IMR-90 (cell line): ENCODE measurements around the gene RAB23. TPM values are rescaled to one million over a fixed set of nuclear protein-coding genes. Genes with fewer than 3 reads are reported as not detected.

Experiments used
- ATAC-seq: fragments of 200-7000 bp; cut with Tn5 transposase; 2 replicates; pipeline ENCODE4 v1.9.1; 2020; ENCODE audit warnings: low read depth, mild to moderate bottlenecking, moderate library complexity
- BruUV-seq: library from RNA; stranded (reverse); fragments of 400-500 nt; replicated peaks from 2 replicates; lab custom pipeline; 2021; lab: Mats Ljungman, UMichigan
- CTCF ChIA-PET: fragments of 300-600 bp; formaldehyde crosslinking; extraction: SDS; loops from one replicate; lab custom pipeline; 2021; ENCODE audit warnings: antibody characterized with exemption; lab: Yijun Ruan, JAX
- POLR2A ChIA-PET: fragments of 300-600 bp; sonication (Branson Sonifier 250); formaldehyde crosslinking; loops from one replicate; lab custom pipeline; 2022; ENCODE audit warnings: antibody characterized with exemption; ENCODE audit not compliant: unreplicated experiment; lab: Charles Lee
- DNase-seq: peaks from one replicate; pipeline ENCODE4 v3.0.0; 2013
- H2AFZ ChIP-seq: replicated peaks from 2 replicates; pipeline ENCODE3; 2013; ENCODE audit warnings: low read length, mild to moderate bottlenecking; ENCODE audit not compliant: poor library complexity
- H2AK5ac ChIP-seq: 2 replicates; pipeline ENCODE4 v1.6.1; 2013; ENCODE audit warnings: low read depth, low read length, inconsistent platforms
- H2AK9ac ChIP-seq: replicated peaks from 2 replicates; pipeline ENCODE3; 2013; ENCODE audit warnings: mild to moderate bottlenecking, low read depth, low read length, moderate library complexity; ENCODE audit not compliant: poor library complexity
- H2BK120ac ChIP-seq: 2 replicates; pipeline ENCODE4 v1.6.1; 2013; ENCODE audit warnings: low read depth, low read length, inconsistent platforms
- H2BK15ac ChIP-seq: 3 replicates; pipeline ENCODE4 v1.6.1; 2013; ENCODE audit warnings: low read depth, low read length, inconsistent platforms
- H2BK20ac ChIP-seq: 2 replicates; pipeline ENCODE4 v1.6.1; 2013; ENCODE audit warnings: low read depth, mild to moderate bottlenecking, inconsistent platforms, low read length, moderate library complexity
- H2BK5ac ChIP-seq: 2 replicates; pipeline ENCODE4 v1.6.1; 2013; ENCODE audit warnings: mild to moderate bottlenecking, low read depth, low read length, inconsistent platforms; ENCODE audit not compliant: poor library complexity, severe bottlenecking
- H3K14ac ChIP-seq: replicated peaks from 2 replicates; pipeline ENCODE4 v1.6.1; 2013; ENCODE audit warnings: low read depth, low read length, inconsistent platforms
- H3K18ac ChIP-seq: 2 replicates; pipeline ENCODE4 v1.6.1; 2013; ENCODE audit warnings: low read depth, low read length, control low read depth
- H3K23ac ChIP-seq: 2 replicates; pipeline ENCODE4 v1.6.1; 2013; ENCODE audit warnings: low read depth, low read length, inconsistent platforms
- H3K27ac ChIP-seq: 2 replicates; pipeline ENCODE4 v1.5.1; 2013; ENCODE audit warnings: mild to moderate bottlenecking, control low read depth, low read length; ENCODE audit not compliant: insufficient read depth
- H3K27me3 ChIP-seq: 2 replicates; pipeline ENCODE4 v1.6.1; 2013; ENCODE audit warnings: low read length; ENCODE audit not compliant: control insufficient read depth, insufficient read depth
- H3K36me3 ChIP-seq: 2 replicates; pipeline ENCODE4 v1.6.1; 2013; ENCODE audit warnings: low read length, mixed read lengths; ENCODE audit not compliant: control insufficient read depth, insufficient read depth
- H3K4ac ChIP-seq: 2 replicates; pipeline ENCODE4 v1.6.1; 2013; ENCODE audit warnings: low read depth, low read length, inconsistent platforms
- H3K4me1 ChIP-seq: 2 replicates; pipeline ENCODE4 v1.6.1; 2013; ENCODE audit warnings: low read length, mixed read lengths; ENCODE audit not compliant: control insufficient read depth, insufficient read depth
- H3K4me2 ChIP-seq: 2 replicates; pipeline ENCODE4 v1.6.1; 2013; ENCODE audit warnings: low read depth, mild to moderate bottlenecking, control low read depth, low read length, moderate library complexity
- H3K4me3 ChIP-seq: 2 replicates; pipeline ENCODE4 v1.5.1; 2013; ENCODE audit warnings: low read depth, mild to moderate bottlenecking, control low read depth, low read length, moderate library complexity; ENCODE audit not compliant: insufficient read depth
- H3K56ac ChIP-seq: 2 replicates; pipeline ENCODE4 v1.6.1; 2013; ENCODE audit warnings: low read length, inconsistent platforms; ENCODE audit not compliant: insufficient read depth; ENCODE audit errors: extremely low read depth
- H3K79me1 ChIP-seq, 2 experiments: 2 replicates each; pipeline ENCODE4 v1.6.1; 2013; ENCODE audit warnings: low read length in 2 of 2, inconsistent platforms in 1 of 2, low read depth in 1 of 2
- H3K9ac ChIP-seq: 2 replicates; pipeline ENCODE4 v1.6.1; 2013; ENCODE audit warnings: low read depth, low read length, control low read depth
- H3K9me1 ChIP-seq: 2 replicates; pipeline ENCODE4 v1.6.1; 2013; ENCODE audit warnings: low read length, inconsistent platforms; ENCODE audit not compliant: insufficient read depth
- H3K9me3 ChIP-seq: 2 replicates; pipeline ENCODE4 v1.6.1; 2013; ENCODE audit warnings: low read length; ENCODE audit not compliant: control insufficient read depth, insufficient read depth
- H4K20me1 ChIP-seq: 2 replicates; pipeline ENCODE4 v1.6.1; 2013; ENCODE audit warnings: low read length, inconsistent platforms; ENCODE audit not compliant: insufficient read depth
- H4K5ac ChIP-seq: 2 replicates; pipeline ENCODE4 v1.6.1; 2013; ENCODE audit warnings: mild to moderate bottlenecking, low read depth, low read length, control low read depth
- H4K8ac ChIP-seq, 2 experiments: 2 replicates each; pipeline ENCODE4 v1.6.1; 2013; ENCODE audit warnings: low read depth in 2 of 2, low read length in 2 of 2, control low read depth in 1 of 2, inconsistent platforms in 1 of 2
- H4K91ac ChIP-seq: 2 replicates; pipeline ENCODE4 v1.6.1; 2013; ENCODE audit warnings: low read depth, low read length, inconsistent platforms; ENCODE audit not compliant: insufficient read depth
- CEBPB ChIP-seq: IDR thresholded peaks from 2 replicates; pipeline ENCODE4 v1.6.1; 2012; ENCODE audit warnings: low read depth, low read length, improper control_type of control experiment
- CHD1 ChIP-seq: IDR thresholded peaks from 2 replicates; pipeline ENCODE4 v1.6.1; 2012; ENCODE audit warnings: low read depth, low read length, improper control_type of control experiment
- CTCF ChIP-seq: conservative IDR thresholded peaks from 2 replicates; pipeline ENCODE4 v1.5.1; 2012; ENCODE audit warnings: mild to moderate bottlenecking, low read depth, low read length, improper control_type of control experiment
- MAFK ChIP-seq: IDR thresholded peaks from 2 replicates; pipeline ENCODE4 v1.6.1; 2012; ENCODE audit warnings: low read depth, low read length, improper control_type of control experiment
- MAZ ChIP-seq: IDR thresholded peaks from 2 replicates; pipeline ENCODE4 v1.6.1; 2012; ENCODE audit warnings: low read depth, mild to moderate bottlenecking, low read length, improper control_type of control experiment, moderate library complexity, borderline replicate concordance
- NFE2L2 ChIP-seq: fragments of 150-350 bp; IDR thresholded peaks from 2 replicates; pipeline ENCODE4 v1.6.1; 2016; ENCODE audit warnings: low read depth, mild to moderate bottlenecking, low read length
- SMC3 ChIP-seq: fragments of 150-350 bp; IDR thresholded peaks from 2 replicates; pipeline ENCODE4 v1.6.1; 2016; ENCODE audit warnings: low read depth, mild to moderate bottlenecking, antibody characterized with exemption, low read length, moderate library complexity
- WGBS, 2 experiments: methylation state at CpG; one replicate each; pipeline versions ENCODE4 v1.1.5 to v1.1.7; 2013; ENCODE audit warnings: missing lambda C conversion rate in 2 of 2; ENCODE audit not compliant: insufficient read length in 1 of 2; ENCODE audit errors: extremely low coverage in 2 of 2; 5-methylcytosine and 5-hydroxymethylcytosine counted together
- dilution Hi-C: fragments of 300-500 bp; cut with HindIII; formaldehyde crosslinking; loops from one replicate; pipeline ENCODE4 v1.14.3; 2018; ENCODE audit warnings: low sequenced_read_pairs; ENCODE audit not compliant: unreplicated experiment
- in situ Hi-C: fragments of 300-500 bp; cut with MboI; formaldehyde crosslinking; loops from 3 replicates; pipeline ENCODE4 v1.14.3; 2019; ENCODE audit warnings: low sequenced_read_pairs, inconsistent platforms, mixed read lengths
- intact Hi-C: fragments of 100-400 bp; cut with micrococcal nuclease; formaldehyde crosslinking; loops from 2 replicates; pipeline ENCODE4 v1.10.0; 2022
- polyA plus RNA-seq, 3 experiments: library from polyadenylated mRNA; depleted of rRNA; stranded (reverse); fragments of >200 nt; gene quantifications; 2 replicates each; pipeline ENCODE4 v1.2.3, GENCODE V29; 2012; ENCODE audit warnings: low replicate concordance in 1 of 3
- total RNA-seq: library from RNA; depleted of rRNA; stranded (reverse); fragments of >200 nt; gene quantifications from 2 replicates; pipeline ENCODE4 v1.2.3, GENCODE V29; 2012

RAB23 gene
- total and polyA plus RNA-seq, 2 of the 4 experiments (the other 2 are of a cell fraction), result 10.8 to 13.3 TPM

- TF ChIP-seq CTCF, result no peak
These were observed 20.4 kb downstream of the RAB23 start (continued) for GRCh38 chr6:57201718-57202117.

- no peak overlapping the region for H3K23ac ChIP-seq
- H2BK15ac ChIP-seq, result no peak overlapping the region
- in situ Hi-C loops (no loop called here), dilution Hi-C loops (no loop called here), intact Hi-C loops (no loop called here)
- no peak overlapping the region for H3K4me3 ChIP-seq
- H2AFZ ChIP-seq, result peak overlapping the region; percentile 18
- no peak overlapping the region for H3K56ac ChIP-seq
- no peak for TF ChIP-seq CHD1
- no peak for TF ChIP-seq MAZ
- TF ChIP-seq CEBPB, result no peak
- TF ChIP-seq NFE2L2, result no peak
- no peak for TF ChIP-seq MAFK
- TF ChIP-seq SMC3, result no peak
- peak overlapping the region; percentile 4 for H2BK5ac ChIP-seq
- WGBS, 2 experiments, result 90% methylated on average over 2 of the region's 6 CpGs; no CpG with 5 or more reads in 1 of the 2 experiments
- POLR2A ChIA-PET, result no interaction called here
- H4K20me1 ChIP-seq, result peaks cover 20% of the 10 kb centered on the region
- H4K8ac ChIP-seq, result no peak overlapping the region
- DNase-seq (peak; percentile 47), ATAC-seq (peak; percentile 70)
- H2AK5ac ChIP-seq, result peak overlapping the region; percentile 87; the same call in 1 of the 2 replicates
- H3K4ac ChIP-seq, result peak overlapping the region; percentile 6; the same call in 1 of the 2 replicates
- CTCF ChIA-PET, result interaction anchor here (0.7 to 0.9 kb wide), 3 partner anchors 8 to 13 kb away, joined by 3 to 8 read pairs (median 6); no protein-coding TSS in a partner anchor
- no peak overlapping the region for H3K4me2 ChIP-seq
- H3K36me3 ChIP-seq, result peaks cover 4% of the 10 kb centered on the region
- H2BK120ac ChIP-seq, result 0 out of 2 replicates have a peak overlapping the region, but pooled peaks have one; percentile 16
- H2AK9ac ChIP-seq, result peak overlapping the region; percentile 66
- peaks cover 13% of the 10 kb centered on the region for H3K9me1 ChIP-seq
- no peak overlapping the region; the same call in 1 of the 2 replicates for H4K5ac ChIP-seq
- H4K91ac ChIP-seq, result no peak overlapping the region
- 0 out of 2 replicates have a peak overlapping the region, but pooled peaks have one; percentile 36 for H2BK20ac ChIP-seq
- H3K27me3 ChIP-seq, result no peaks in the 10 kb centered on the region
- peak overlapping the region; percentile 27; the same call in 1 of the 2 replicates for H3K27ac ChIP-seq
- no peaks in the 10 kb centered on the region for H3K9me3 ChIP-seq
- BruUV-seq, result no TSS peak
- peaks cover 15 to 53% of the 10 kb centered on the region in 2 experiments for H3K79me1 ChIP-seq
- peaks cover 9% of the 10 kb centered on the region for H3K4me1 ChIP-seq
- H3K14ac ChIP-seq, result peak overlapping the region; percentile 16; the same call in 1 of the 2 replicates
- peak overlapping the region; percentile 16; the same call in 1 of the 2 replicates for H3K18ac ChIP-seq
- H3K9ac ChIP-seq, result no peak overlapping the region
These were observed 23.0 kb downstream of the RAB23 start for GRCh38 chr6:57198926-57199636.
